Measurements from ENCODE around the gene RNF130. TPM values are rescaled to one million over a fixed set of nuclear protein-coding genes. Genes with fewer than 3 reads are reported as not detected.

Gene RNF130, protein sequence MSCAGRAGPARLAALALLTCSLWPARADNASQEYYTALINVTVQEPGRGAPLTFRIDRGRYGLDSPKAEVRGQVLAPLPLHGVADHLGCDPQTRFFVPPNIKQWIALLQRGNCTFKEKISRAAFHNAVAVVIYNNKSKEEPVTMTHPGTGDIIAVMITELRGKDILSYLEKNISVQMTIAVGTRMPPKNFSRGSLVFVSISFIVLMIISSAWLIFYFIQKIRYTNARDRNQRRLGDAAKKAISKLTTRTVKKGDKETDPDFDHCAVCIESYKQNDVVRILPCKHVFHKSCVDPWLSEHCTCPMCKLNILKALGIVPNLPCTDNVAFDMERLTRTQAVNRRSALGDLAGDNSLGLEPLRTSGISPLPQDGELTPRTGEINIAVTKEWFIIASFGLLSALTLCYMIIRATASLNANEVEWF
- total RNA-seq, result 73.5 and 74.2 TPM in 2 replicates

DNA sequence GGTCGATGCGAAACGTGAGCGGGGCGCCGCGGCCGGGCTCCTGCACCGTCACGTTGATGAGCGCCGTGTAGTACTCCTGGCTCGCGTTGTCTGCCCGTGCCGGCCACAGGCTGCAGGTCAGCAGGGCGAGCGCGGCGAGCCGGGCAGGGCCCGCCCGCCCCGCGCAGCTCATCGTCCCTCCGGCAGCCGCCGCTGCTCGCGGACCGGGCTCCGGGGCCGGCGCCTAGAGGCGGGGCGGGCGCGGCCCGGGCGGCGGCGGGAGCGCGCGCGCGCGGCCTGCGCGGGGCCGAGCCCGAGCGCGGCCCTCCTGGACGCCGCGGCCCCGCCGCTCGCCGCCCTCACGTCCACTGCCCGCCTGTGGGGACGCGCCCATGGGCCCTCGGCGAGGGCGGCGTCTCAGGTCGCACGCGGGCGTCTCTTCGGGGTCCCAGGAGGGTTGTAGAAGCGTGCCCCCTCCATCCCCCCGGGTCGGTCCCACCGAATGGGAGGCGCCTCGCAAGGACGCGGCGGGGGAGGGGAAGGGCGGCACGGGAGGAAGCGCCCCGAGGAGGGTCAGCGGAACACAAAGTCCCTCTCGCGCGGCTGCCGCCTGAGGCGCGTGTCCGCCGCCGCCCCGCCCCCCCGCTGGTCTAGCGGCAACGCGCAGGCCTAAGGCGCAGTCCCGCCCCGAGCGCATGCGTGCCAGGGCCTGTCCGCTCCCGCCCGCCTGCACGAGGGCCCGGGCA, at the start of gene RNF130:
TSS of gene RNF130 (minus strand) at position 229 of the 725 bp plus-strand sequence. CDS start at position 172, 57 bp downstream.
- DNase-seq (ENCODE audit: extremely low read depth, low read depth, low spot score), result no peak

DNA sequence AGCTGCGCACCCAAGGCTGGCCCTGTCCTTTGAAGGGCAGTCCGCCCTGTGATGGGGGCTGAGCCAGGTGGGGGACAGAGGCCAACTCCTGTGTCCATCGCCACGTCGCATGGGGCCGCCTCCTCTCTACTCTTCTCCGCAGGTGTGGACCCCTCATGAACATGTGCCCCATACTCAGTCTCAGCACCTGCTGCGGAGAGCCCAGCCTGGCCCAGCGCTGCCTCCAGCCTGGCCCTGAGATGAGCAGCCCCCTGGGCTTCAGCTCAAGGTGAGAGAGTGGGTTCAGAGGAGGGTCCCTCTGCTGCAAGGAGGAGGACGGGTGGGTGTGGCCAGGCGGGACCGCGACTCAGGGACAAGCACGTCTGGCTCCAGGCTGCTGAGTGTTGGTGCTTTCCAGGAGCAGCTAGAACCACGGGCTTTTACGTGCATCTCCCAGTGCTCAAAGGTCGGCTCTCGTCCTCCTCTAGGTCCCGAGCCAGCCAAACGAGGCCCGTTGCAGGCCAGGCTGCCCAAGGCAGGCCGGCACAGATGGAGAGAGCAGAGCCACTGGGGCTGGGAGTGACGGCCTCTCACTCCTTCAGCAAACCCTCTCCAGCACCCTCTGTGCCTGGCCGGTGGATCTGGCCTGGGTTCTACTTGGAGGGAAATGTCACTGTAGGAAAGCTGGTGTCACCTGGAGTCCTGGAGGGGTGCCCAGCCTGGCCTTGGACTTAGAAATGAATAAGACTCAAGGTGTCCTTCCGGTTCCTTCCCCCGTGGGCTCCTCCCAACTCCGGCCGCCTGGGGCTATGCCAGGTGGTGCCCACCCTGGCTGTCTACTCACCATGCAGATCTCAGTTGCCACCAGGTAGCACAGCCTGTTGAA, 48.9 kb upstream of the RNF130 start:
- no peak for DNase-seq (ENCODE audit: extremely low read depth, low read depth, low spot score)

DNA sequence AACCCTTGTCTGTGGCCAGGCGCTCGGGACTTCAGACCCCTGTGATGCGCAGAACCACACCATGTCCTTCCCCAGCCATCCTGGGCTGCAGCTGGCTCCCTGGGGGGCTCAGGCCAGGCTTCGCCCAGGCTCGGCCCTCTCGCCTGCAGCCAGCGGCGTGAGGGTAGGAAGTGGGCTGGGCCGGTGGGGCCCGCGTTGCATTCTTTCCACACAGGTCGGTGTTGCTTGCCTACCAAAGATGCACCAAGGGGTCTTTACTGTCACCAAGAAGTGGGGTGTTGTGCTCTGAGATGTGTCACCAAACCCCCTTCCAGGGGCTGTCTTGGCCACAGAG, 48.3 kb upstream of the RNF130 start:
- DNase-seq (ENCODE audit: extremely low read depth, low read depth, low spot score), result no peak

DNA sequence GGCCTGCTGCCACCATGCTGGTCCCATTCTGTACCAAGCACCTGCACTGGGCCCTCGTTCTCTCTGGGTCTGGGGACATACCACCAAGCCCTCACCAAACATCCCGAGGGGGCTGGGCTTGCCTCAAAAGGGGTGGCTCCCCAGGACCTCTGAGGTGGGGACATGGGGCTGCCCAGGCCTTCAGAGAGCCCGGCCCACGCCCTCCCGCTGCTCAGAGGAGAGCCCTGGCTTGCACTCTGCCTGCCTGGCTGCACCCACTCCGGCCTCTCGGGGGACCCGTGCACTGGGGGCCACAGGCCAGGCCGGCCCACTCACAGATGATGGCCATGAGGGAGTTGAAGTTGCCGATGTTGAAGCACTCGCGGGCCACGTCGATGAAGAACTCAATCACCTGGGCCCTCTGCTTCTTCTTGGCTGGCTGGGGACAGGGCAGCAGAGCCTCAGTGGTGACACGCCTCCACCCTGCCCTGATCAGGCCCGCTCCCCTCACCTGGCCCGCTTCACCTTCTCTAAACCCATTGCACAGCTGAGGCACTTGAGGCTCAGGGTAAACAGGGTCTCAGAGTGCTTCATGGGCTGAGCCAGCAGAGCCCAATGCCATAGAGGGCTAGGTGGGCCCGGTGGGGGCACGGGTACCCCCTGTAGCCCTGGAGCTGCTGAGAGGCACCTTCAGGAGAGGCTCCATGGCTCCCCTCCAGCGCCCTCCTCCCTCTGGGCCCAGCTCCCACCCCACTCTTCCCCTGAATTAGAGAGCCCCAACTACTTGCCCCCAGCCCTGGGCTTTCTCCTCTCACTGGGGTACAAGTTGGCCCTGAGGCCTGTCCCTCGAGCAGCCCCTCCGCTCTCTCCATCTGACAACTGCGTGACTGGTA, 47.7 kb upstream of the RNF130 start:
- no peak for DNase-seq (ENCODE audit: extremely low read depth, low read depth, low spot score)

DNA sequence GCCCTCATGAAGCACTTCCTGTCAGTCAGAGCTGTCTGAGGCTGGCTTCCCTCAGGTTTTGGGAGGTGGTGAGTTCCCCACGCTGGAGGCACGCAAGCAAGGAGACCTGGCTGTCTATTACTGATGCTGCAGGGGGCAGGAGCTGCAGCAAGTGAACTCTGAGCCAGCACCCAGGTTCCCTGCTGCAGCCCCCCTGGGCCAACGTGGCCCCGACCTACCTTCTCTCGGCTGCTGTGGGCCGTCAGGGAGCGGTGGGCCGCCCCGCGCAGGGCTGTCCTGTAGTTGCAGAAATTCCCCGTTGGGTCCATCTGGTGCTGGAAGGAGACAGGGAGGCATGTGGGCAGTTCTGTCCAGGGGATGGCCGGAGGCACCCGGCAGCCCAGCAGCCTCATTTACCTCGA, 46.8 kb upstream of the RNF130 start:
- DNase-seq (ENCODE audit: extremely low read depth, low read depth, low spot score), result no peak

DNA sequence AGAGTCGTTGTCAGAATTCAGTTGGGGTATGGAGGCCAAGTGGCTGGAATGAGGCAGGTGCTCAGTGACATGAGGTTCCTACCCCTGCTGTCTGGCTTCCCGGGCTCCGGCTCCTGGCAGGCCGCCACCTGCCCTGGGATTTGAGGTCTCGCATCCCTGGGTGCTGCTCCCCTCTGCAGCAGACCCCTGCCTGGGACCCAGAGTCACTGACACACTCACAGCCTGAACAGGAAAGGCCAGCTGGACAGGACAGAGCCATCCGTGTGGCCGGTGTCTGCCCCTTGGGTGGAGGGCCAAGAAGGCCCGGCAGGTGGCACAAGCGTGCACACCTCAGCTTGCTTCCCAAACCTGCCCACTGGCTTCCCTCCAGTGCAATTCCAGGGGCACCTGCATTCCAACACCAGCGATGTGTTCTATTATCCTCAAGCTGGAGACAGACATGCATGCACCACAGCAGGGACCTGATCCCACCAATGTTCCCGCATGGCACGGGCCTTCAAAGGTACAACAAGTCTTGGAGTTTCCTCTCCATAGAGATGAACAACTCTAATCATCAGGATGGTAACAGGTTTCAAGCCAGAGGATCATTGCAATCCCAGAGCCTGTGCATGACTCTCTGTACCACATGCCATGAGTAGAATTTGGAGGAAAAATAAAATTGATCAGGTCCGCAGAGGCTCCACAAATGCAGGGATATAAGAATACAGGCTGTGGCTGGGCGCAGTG, 45.6 kb upstream of the RNF130 start:
- DNase-seq (ENCODE audit: extremely low read depth, low read depth, low spot score), result no peak

DNA sequence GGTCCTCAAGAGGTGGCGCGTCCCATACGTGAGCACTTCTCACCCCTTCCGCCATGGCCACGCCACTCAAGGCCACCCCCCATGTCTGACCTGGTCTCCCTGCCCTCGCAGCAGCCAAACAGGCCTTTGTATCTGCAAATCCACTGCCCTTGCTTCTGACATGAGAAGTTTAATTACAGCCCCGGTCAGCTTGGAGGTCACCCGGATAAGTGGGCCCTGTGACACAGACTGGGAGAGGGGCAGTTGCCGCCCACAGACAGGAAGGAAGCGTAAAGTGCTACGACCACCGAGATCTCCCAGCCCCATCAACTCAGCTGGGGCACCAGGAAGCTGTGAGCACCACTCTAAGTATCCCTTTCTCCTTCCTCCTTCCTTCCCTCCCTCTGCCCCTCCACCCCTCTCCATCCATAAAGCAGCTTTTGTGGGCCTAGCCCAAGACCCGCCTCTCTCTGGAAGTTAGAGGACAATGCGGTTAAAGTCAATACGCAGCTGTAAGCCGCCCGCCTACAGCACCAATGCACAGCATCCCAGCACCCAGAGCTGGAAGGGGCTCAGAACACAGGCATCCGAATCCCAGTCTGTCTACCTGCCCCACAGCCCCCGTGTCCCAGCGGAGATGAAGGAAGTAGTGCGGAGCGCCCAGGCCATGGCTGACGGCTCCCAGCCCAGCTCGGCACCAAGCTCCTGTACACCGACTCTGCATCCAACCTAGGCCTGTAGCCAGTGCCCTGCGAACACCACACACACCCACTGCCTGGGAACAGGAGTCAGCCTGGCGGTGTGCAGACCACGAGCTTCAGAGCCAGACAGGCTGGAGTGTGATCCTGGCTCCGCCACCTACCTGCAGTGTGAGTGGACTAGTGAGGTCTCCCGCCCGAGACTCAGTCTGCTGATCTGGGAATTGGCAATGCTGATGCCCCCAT, 44.8 kb upstream of the RNF130 start:
- DNase-seq (ENCODE audit: extremely low read depth, low read depth, low spot score), result no peak

DNA sequence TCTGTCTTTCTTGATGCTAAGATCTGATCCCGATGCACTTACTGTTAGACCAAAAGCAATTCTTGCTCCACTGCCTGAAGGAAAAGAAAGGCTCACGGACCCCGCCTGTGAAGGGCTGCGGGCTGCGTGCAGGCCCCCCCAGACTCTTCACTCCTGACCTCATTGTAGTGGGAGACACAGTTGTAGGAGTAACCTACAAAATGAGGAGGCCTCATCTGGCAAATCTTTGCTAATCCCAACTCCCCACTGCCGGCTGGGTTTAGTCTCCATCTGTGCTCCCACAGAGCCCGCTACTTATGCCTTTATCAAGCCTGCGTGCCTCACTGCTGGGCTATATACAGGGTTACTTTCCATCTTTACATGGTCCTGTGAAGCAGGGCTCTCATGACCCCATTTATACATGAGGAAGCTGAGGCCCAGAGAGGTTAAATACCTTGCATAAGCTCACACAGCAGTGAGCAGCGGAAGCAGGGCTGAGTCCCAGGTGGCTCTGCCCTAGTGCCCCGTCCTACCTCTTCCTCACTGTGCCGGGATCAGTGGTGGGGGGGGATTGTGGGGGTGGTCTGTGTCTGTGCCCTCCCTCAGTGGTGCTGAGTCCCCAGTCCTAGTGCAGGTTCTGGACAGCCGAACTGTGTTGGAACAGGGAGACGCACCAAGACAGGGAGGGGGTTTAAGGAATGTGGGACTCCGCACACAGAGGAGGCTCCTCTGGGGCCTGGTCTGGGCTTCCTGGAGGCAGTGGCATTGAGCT, 43.9 kb upstream of the RNF130 start:
- DNase-seq (ENCODE audit: extremely low read depth, low read depth, low spot score), result no peak

DNA sequence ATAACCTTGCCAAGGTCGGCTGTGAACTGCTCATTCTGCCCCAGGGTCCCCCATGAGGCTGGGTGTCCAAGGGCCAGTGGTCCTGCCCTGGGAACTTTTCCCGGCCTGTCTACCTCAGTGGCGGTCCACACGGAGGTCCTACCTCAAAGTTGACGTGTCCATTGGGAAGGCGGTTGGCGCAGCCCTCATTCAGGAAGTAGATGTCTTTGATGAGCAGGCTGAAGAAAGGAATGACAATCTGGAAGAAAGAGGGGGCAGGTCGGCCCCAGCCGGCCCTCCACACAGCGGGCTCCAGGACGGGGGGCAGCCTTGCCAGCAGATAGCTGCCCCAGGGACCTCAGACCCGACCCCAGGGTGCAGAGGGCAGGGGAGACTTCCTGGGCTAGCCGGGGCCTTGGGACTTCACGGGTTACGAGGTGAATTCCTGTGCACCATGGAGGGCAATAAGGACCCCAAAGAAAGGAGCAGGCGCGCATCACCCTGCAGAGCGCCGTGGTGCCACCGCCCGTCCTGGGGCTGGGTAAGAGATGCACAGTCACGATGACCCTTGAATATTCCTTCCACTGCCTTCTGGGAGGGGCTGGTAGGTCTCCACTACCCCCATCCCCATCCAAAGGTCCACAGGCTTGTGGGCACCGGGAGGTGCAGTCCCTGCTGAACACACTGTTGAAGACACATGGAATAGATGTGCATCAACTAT, 42.9 kb upstream of the RNF130 start:
- no peak for DNase-seq (ENCODE audit: extremely low read depth, low read depth, low spot score)

DNA sequence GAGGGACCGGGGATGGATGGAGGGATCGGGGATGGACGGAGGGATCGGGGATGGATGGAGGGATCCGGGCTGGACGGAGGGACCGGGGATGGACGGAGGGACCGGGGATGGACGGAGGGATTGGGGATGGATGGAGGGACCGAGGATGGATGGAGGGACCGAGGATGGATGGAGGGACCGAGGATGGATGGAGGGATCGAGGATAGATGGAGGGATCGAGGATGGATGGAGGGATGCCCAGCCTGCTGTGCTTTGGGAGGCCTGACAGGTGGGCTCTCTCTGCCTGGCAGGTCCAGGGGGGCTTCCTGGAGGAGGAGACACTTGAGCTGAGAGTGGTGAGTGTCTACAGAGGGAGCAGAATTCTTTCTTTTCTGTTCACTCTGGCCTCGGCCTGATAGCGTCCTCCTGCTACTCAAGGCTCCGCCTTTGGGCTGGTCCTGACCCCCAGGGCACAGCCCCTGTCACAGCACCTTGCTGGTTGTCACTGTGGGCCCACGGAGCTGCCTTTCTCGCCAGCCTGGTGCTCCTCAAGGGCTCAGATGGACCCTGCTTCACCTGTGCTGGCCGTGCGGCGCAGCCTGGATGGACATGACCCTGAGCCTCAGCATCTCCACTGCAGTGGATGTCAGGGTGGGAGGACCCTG, 42.2 kb upstream of the RNF130 start:
- no peak for DNase-seq (ENCODE audit: extremely low read depth, low read depth, low spot score)

DNA sequence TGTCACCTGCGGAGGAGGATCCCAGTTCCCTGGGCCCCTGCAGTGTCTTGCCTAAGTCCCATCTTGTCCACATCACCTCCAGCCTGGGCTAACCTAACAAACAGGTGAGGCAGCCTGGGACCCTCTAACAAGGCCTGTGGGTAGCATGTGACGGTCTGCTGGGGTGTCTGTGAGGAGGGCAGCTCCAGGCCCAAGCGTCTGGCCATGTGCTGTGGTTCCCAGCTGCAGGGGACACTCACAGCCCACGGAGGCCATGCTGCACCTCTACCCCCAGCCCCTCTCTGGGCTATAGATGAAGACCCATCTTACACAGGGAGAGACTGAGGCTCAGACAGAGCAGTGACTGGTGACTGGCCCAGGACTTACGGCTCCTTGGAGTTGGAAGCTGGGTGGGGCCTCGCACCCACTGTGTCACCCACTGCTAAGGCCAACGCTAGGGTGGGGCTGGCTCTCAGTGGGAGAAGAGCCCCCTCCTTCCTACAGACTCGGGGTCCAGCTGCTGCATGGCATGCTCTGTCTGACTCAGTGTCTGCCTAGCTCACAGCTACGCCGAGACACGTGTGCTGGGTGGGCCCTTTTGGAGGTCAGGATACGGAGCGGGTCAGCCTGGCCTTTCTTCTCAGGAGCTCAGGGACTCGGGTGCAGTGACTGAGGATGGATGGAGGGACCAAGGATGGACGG, 40.8 kb upstream of the RNF130 start:
- no peak for DNase-seq (ENCODE audit: extremely low read depth, low read depth, low spot score)

DNA sequence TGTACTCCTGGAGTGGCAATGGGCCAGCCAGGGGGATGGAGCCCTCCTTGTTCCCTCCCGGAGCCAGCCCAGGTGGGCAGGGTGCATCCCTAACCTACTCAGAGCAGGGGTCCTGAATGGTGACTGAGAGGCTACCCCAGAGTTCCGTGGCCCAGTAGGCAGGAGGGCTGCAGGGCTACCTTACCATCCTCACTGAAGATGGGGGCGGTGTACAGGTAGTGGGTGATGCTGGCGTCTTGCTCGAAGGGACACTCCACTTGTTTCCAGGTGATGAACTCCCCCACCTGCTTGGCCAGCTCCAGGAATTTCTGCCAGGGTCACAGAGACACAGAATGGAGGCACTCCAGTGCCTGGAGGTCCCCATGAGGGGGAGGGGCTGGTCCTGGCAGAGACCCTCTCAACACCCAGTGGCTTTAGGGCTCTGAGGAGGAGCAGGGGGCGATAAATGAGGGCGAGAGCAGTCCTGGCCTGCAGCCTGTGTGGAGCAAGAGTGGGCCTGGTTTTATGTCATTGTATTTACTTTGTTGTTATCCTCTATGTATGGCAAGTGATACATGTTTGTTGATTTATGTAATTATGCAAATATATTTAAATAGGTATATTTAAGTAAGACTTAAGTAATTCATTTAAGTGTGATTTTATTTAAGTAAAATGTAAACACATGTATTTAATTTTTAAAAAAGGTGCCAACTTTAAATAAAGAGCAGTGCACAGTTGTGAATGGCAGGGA, 39.9 kb upstream of the RNF130 start:
- DNase-seq (ENCODE audit: extremely low read depth, low read depth, low spot score), result no peak

DNA sequence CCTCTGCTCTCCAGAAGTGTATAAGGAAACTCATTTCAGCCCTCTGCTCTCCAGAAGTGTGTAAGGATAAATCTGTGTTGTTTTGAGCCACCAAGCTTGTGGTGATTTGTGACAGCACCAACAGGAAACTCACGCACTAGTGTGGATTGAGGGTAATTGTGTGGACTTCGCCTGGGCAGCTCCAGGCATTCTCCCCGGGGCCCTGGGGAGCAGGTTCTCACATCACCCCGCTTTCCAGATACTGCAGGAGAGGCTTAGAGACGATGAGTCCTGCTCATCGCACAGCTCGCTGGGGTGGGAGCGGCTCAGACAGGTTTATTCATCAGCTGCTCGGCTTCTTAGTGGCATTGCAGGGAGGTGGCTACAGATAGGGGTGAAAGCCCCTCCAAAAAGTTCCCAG, 38.4 kb upstream of the RNF130 start:
- no peak for DNase-seq (ENCODE audit: extremely low read depth, low read depth, low spot score)

DNA sequence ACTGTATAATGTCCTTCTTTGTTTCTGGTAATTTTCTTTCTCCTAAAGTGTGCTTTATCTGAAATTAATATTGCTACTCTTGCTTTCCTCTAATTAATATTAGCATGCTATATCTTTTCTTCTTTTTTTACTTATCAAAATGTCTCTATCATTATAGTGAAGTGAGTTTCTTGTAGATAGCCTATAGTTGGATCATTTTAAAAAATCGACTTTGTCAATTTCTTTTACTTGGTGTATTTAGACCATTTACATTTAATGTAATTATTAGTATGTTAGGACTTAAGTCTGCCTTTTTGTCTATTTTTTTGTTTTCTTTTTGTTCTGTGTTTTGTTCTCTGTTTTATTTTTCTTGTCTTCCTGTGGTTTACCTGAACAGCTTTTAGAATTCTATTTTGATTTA, 35.4 kb upstream of the RNF130 start:
- no peak for DNase-seq (ENCODE audit: extremely low read depth, low read depth, low spot score)

DNA sequence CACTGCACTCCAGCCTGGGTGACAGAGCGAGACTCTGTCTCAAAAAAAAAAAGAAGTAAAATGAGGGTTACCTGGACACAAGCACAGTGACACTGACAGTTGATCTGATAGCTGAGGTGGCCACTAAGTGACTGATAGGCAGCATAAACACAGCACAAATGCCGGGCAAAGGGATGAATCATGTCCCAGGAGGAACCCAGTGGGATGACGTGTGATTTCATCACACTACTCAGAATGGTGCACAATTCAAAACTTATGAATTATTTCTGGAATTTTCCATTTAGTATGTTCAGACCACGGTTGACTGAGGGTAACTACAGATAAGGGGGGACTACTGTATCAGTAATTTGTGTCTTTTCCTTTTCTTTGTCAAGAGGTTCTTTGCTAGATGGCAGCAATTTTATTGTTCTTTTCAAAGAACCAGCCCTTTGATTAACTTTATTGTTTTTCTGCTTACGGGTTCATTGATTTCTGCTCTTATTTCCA, 34.3 kb upstream of the RNF130 start:
- DNase-seq (ENCODE audit: extremely low read depth, low read depth, low spot score), result no peak

DNA sequence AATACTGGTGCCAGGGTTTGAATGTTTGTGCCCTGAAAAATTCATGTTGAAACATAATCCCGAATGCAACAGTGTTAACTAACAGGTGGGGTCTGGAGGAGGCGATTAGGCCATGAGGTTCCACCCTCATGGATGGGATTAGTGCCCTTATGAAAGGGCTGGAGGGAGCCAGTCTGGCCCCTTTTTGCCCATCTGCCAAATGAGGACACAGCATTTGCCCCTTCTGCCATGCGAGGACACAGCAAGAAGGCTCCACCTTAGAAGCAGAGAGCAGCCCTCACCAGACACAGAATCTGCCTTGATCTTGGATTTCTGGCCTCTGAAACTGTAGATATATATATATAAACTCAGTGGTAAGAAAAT, 32.6 kb upstream of the RNF130 start:
- no peak for DNase-seq (ENCODE audit: extremely low read depth, low read depth, low spot score)

Data from glomerular endothelial cell (primary cell).